Neutrophil (primary cell): ENCODE results near the gene SLC19A2.
A peak's percentile ranks its signal among the peaks of the same experiment; 100 is the strongest.
"Not testable (repeated sequence)": the region's sequence is repeated elsewhere in the genome, so short reads cannot be mapped to it uniquely, and the experiment has no call there.

Experiments used
- H3K27ac ChIP-seq: fragments of 200-600 bp; sonication (generic); 2 replicates; pipeline ENCODE4 v1.5.1; 2016; ENCODE audit warnings: mild to moderate bottlenecking, moderate library complexity
- H3K27me3 ChIP-seq: fragments of 200-600 bp; sonication (generic); 2 replicates; pipeline ENCODE4 v1.6.0; 2016; ENCODE audit warnings: mild to moderate bottlenecking
- H3K36me3 ChIP-seq: fragments of 200-600 bp; sonication (generic); 2 replicates; pipeline ENCODE4 v1.5.1; 2017
- H3K4me1 ChIP-seq, 2 experiments: fragments of 200-600 bp in 1 of 2; sonication (generic) in 1 of 2; 1 replicate in 1 of 2; 2 replicates in 1 of 2; pipeline versions ENCODE4 v1.5.1 to v1.6.1; 2013 to 2016; ENCODE audit warnings: low read depth in 1 of 2, low read length in 1 of 2, mild to moderate bottlenecking in 1 of 2, moderate library complexity in 1 of 2; ENCODE audit not compliant: control insufficient read depth in 1 of 2, insufficient read depth in 1 of 2
- H3K4me3 ChIP-seq, 2 experiments: fragments of 200-600 bp in 1 of 2; sonication (generic) in 1 of 2; 1 replicate in 1 of 2; 2 replicates in 1 of 2; pipeline ENCODE4 v1.5.1; 2013 to 2016; ENCODE audit warnings: low read depth in 1 of 2, low read length in 1 of 2, mild to moderate bottlenecking in 1 of 2, moderate library complexity in 1 of 2
- H3K9me3 ChIP-seq: fragments of 200-600 bp; sonication (generic); 2 replicates; pipeline ENCODE4 v1.5.1; 2016
- TF ChIP-seq, protein P1 (sequence below): fragments of 200-600 bp; sonication (generic); IDR thresholded peaks from 2 replicates; pipeline ENCODE4 v1.5.1; 2016; ENCODE audit warnings: antibody characterized with exemption

Gene SLC19A2, protein sequence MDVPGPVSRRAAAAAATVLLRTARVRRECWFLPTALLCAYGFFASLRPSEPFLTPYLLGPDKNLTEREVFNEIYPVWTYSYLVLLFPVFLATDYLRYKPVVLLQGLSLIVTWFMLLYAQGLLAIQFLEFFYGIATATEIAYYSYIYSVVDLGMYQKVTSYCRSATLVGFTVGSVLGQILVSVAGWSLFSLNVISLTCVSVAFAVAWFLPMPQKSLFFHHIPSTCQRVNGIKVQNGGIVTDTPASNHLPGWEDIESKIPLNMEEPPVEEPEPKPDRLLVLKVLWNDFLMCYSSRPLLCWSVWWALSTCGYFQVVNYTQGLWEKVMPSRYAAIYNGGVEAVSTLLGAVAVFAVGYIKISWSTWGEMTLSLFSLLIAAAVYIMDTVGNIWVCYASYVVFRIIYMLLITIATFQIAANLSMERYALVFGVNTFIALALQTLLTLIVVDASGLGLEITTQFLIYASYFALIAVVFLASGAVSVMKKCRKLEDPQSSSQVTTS

DNA sequence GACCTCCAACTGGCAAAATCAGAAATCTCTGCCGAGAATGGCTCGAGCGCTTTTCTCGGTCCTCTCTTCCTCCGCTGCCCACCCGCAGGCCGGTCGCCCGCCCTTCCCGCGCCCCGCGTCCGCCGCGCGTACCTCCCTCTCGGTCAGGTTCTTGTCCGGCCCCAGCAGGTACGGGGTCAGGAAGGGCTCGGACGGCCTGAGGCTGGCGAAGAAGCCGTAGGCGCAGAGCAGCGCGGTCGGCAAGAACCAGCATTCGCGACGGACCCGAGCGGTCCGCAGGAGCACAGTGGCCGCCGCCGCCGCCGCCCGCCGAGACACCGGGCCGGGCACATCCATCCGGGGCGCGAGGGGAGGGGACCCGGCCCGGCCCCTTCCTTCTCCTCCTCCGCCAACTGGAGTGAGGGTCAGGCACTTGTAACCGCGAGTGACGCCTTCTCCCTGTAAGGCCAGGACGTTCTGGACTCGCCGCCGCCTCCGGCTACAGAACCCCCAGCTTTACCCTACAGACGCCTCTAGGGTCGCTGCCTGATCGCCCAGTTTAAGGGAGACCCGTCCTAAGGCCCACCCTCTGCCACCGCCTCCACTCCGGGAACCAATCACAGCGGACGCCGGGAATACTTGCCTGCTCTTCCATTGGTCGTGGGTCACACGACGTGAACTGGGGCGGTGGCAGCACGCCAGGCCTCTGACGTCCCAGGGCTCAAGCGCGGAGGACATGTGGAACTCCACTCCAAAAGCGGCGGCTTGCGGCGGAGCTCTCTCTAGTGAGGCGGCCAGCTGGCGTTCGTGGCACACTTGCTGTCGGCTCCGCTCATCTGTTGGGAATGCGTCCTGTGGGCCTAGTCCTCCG lies at the start of gene SLC19A2:
TSS of gene SLC19A2 (minus strand) at position 514 of the 850 bp plus-strand sequence. CDS start at position 336, 178 bp downstream.
- H3K27ac ChIP-seq: peak within 1 kb of the TSS; percentile 91
- TF ChIP-seq, protein P1, sequence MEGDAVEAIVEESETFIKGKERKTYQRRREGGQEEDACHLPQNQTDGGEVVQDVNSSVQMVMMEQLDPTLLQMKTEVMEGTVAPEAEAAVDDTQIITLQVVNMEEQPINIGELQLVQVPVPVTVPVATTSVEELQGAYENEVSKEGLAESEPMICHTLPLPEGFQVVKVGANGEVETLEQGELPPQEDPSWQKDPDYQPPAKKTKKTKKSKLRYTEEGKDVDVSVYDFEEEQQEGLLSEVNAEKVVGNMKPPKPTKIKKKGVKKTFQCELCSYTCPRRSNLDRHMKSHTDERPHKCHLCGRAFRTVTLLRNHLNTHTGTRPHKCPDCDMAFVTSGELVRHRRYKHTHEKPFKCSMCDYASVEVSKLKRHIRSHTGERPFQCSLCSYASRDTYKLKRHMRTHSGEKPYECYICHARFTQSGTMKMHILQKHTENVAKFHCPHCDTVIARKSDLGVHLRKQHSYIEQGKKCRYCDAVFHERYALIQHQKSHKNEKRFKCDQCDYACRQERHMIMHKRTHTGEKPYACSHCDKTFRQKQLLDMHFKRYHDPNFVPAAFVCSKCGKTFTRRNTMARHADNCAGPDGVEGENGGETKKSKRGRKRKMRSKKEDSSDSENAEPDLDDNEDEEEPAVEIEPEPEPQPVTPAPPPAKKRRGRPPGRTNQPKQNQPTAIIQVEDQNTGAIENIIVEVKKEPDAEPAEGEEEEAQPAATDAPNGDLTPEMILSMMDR: peak; percentile 80
- H3K4me3 ChIP-seq: peak within 1 kb of the TSS; percentile 74 to 90
- no peaks in the 10 kb centered on the region for H3K9me3 ChIP-seq
- no peaks in the 10 kb centered on the region for H3K27me3 ChIP-seq
- peaks cover 31 to 34% of the 10 kb centered on the region in 2 experiments for H3K4me1 ChIP-seq
- no peaks in the 10 kb centered on the region for H3K36me3 ChIP-seq

DNA sequence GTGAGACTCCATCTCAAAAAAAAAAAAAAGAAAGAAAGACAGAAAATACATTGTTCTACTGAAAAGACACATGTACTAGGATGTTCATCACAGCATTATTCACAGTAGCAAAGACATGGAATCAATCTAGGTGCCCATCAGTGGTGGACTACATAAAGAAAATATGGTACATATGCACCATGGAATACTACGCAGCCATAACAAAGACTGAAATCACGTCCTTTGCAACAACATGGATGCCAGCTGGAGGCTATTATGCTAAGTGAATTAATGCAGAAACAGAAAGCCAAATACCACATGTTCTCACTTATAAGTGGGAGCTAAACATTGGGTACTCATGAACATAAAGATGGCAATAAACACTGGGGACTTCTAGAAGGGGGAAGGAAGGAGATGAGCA lies 48.9 kb upstream of the SLC19A2 start:
- Histone ChIP-seq H3K27me3 (no peaks in the 10 kb centered on the region), H3K9me3 (no peaks in the 10 kb centered on the region), H3K4me1 (no peaks in the 10 kb centered on the region), H3K36me3 (peaks cover 75% of the 10 kb centered on the region), H3K4me3 (no peak overlapping the region), H3K27ac (no peak overlapping the region)
- TF ChIP-seq, protein P1: no peak

DNA sequence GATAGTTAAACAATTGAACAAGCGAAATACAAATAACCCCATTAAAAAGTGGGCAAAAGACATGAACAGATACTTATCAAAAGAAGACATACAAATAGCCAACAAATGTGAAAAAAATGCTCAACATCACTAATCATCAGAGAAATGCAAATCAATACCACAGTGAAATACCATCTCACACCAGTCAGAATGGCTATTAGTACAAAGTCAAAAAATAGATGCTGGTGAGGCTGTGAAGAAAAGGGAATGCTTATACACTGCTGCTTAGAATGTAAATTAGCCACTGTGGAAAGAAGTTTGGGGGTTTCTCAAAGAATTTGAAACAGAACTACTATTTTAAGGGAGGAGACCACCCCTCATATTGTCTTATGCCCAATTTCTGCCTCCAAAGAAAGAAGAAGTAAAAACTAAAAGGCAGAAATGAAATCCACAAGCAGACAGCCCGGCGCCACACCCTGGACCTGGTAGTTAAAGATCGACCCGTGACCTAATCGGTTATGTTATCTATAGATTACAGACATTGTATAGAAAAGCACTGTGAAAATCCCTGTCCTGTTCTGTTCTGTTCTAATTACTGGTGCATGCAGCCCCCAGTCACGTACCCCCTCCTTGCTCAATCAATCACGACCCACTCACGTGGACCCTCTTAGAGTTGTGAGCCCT lies 47.9 kb upstream of the SLC19A2 start:
- H3K36me3 ChIP-seq: peaks cover 74% of the 10 kb centered on the region
- H3K4me1 ChIP-seq, H3K9me3 ChIP-seq, H3K27ac ChIP-seq, H3K27me3 ChIP-seq, H3K4me3 ChIP-seq: not testable (repeated sequence)

DNA sequence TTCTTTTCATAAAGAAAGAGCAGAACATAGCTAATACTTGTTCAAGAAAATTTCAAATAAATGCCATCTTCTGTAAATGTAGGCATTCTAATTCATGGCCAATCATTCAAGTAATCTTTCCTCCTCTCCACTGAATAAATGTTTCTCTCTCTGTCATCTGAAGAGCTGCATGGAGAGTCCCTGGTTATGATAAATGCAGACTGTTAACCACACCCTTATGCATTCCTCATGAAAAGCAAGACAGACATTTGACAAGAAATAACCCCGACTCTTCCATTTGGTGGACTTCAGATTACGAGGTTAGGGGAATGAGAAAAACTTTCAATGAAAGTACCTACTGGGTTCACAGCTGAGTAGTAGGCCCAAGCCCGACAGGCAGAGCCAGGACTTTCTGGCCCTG lies 44.7 kb upstream of the SLC19A2 start:
- H3K4me1 ChIP-seq: peaks cover 20 to 22% of the 10 kb centered on the region in 2 experiments
- TF ChIP-seq, protein P1: no peak

DNA sequence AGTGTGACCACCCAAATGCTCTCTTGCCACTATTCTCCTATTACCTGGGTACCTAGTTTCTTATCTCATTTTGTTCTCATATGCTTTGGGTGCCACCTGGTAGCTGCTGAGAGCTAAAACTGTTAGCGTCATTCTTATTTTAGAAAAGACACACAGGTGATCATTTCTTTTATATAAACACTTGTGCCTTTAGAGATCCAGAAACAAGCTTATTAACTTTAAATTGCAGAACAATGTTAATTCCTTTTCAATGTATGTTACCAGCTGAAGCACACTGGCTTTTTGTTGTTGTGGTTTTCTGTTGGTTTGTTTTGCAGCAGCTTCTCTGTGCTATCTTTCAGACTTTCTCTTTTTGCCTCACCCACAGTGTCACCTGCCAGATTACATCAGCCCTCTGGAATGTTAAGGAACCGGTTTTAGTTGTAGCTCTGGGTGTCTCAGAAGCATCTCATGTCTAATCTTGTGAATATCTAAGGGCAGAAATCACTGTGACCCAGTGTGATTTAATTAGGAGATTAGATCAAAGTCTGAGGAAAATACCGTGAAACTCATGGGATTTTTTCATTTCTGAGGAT lies 43.4 kb upstream of the SLC19A2 start:
- Histone ChIP-seq H3K27me3 (no peaks in the 10 kb centered on the region), H3K4me3 (no peak overlapping the region), H3K9me3 (no peaks in the 10 kb centered on the region), H3K36me3 (peaks cover 81% of the 10 kb centered on the region), H3K4me1 (peaks cover 20 to 22% of the 10 kb centered on the region in 2 experiments), H3K27ac (peak overlapping the region; percentile 64)
- TF ChIP-seq, protein P1: no peak

More for the DNA sequence above, 44.7 kb upstream of the SLC19A2 start:
- no peaks in the 10 kb centered on the region for H3K27me3 ChIP-seq
- no peak overlapping the region for H3K4me3 ChIP-seq
- H3K36me3 ChIP-seq: peaks cover 81% of the 10 kb centered on the region
- no peaks in the 10 kb centered on the region for H3K9me3 ChIP-seq
- no peak overlapping the region for H3K27ac ChIP-seq
